ENCODE data around the gene NDST3.

Gene NDST3

GRCh38 chr4:118171381-118171780 lies 137.1 kb downstream of the NDST3 start:
- Histone ChIP-seq H3K4me1 (ENCODE audit: control insufficient read depth in 2 of 2, insufficient read depth in 1 of 2, low read depth in 1 of 2, low read length in 2 of 2) (peaks cover 0 to 2% of the 10 kb centered on the region in 2 donors), H3K23ac (ENCODE audit: low read depth, low read length, poor library complexity) (no peak overlapping the region), H4K91ac (ENCODE audit: low read depth, low read length, poor library complexity) (no peak overlapping the region), H4K8ac (ENCODE audit: low read depth, low read length) (no peak overlapping the region), H2BK5ac (ENCODE audit: low read length) (no peak overlapping the region), H2BK120ac (ENCODE audit: low read depth, low read length) (no peak overlapping the region), H2AFZ (ENCODE audit: low read length) (no peak overlapping the region), H3K18ac (ENCODE audit: low read length) (no peak overlapping the region), H2BK15ac (ENCODE audit: low read length) (no peak overlapping the region), H3K4me3 (ENCODE audit: low read length in 2 of 2) (no peak overlapping the region), H2AK5ac (ENCODE audit: low read depth, low read length) (no peak overlapping the region), H3K79me1 (ENCODE audit: low read depth, low read length) (no peaks in the 10 kb centered on the region), H3K4ac (ENCODE audit: low read length) (no peak overlapping the region), H3K4me2 (ENCODE audit: insufficient read depth, low read length, poor library complexity, severe bottlenecking) (no peak overlapping the region), H3K27me3 (ENCODE audit: control insufficient read depth in 3 of 3, insufficient read depth in 3 of 3, low read depth in 1 of 3, low read length in 3 of 3) (no peaks in the 10 kb centered on the region), H3K36me3 (replicated peaks in 1 of 2; ENCODE audit: control insufficient read depth in 2 of 2, insufficient read depth in 2 of 2, low read length in 2 of 2) (no peaks in the 10 kb centered on the region), H2BK12ac (ENCODE audit: low read length) (no peak overlapping the region), H3K9ac (ENCODE audit: low read depth, low read length, poor library complexity) (no peak overlapping the region), H3K14ac (ENCODE audit: low read length) (no peak overlapping the region), H3K9me3 (replicated peaks in 1 of 2; ENCODE audit: control insufficient read depth in 2 of 2, insufficient read depth in 1 of 2, low read depth in 1 of 2, low read length in 2 of 2) (no peaks in the 10 kb centered on the region), H3K27ac (replicated peaks; ENCODE audit: low read length) (no peak overlapping the region)
- no peak for DNase-seq (ENCODE audit: low spot score)
- WGBS, 2 donors (ENCODE audit: extremely low coverage in 2 of 2, insufficient read length in 2 of 2, insufficient replicate concordance in 1 of 2): no CpG with 5 or more reads among the region's 4 CpGs

- Histone ChIP-seq H4K91ac (ENCODE audit: low read depth, low read length, poor library complexity) (no peak overlapping the region), H3K27me3 (ENCODE audit: control insufficient read depth in 3 of 3, insufficient read depth in 3 of 3, low read depth in 1 of 3, low read length in 3 of 3) (no peaks in the 10 kb centered on the region), H3K4me2 (ENCODE audit: insufficient read depth, low read length, poor library complexity, severe bottlenecking) (no peak overlapping the region), H3K9me3 (replicated peaks in 1 of 2; ENCODE audit: control insufficient read depth in 2 of 2, insufficient read depth in 1 of 2, low read depth in 1 of 2, low read length in 2 of 2) (no peaks in the 10 kb centered on the region), H2AK5ac (ENCODE audit: low read depth, low read length) (no peak overlapping the region), H2BK12ac (ENCODE audit: low read length) (no peak overlapping the region), H3K23ac (ENCODE audit: low read depth, low read length, poor library complexity) (no peak overlapping the region), H3K4ac (ENCODE audit: low read length) (no peak overlapping the region), H3K14ac (ENCODE audit: low read length) (no peak overlapping the region), H2BK15ac (ENCODE audit: low read length) (no peak overlapping the region), H3K4me3 (ENCODE audit: low read length in 2 of 2) (no peak overlapping the region), H4K8ac (ENCODE audit: low read depth, low read length) (no peak overlapping the region), H2BK120ac (ENCODE audit: low read depth, low read length) (no peak overlapping the region), H2AFZ (ENCODE audit: low read length) (no peak overlapping the region), H3K36me3 (replicated peaks in 1 of 2; ENCODE audit: control insufficient read depth in 2 of 2, insufficient read depth in 2 of 2, low read length in 2 of 2) (no peaks in the 10 kb centered on the region), H2BK5ac (ENCODE audit: low read length) (no peak overlapping the region), H3K27ac (replicated peaks; ENCODE audit: low read length) (no peak overlapping the region), H3K9ac (ENCODE audit: low read depth, low read length, poor library complexity) (no peak overlapping the region), H3K4me1 (ENCODE audit: control insufficient read depth in 2 of 2, insufficient read depth in 1 of 2, low read depth in 1 of 2, low read length in 2 of 2) (peaks cover 0 to 2% of the 10 kb centered on the region in 2 donors), H3K18ac (ENCODE audit: low read length) (no peak overlapping the region), H3K79me1 (ENCODE audit: low read depth, low read length) (no peaks in the 10 kb centered on the region)
- DNase-seq (ENCODE audit: low spot score): no peak
These were observed 138.8 kb downstream of the NDST3 start for GRCh38 chr4:118173126-118173525.

- DNase-seq (ENCODE audit: low spot score): no peak
- H2BK120ac ChIP-seq (ENCODE audit: low read depth, low read length): no peak overlapping the region
- H3K9ac ChIP-seq (ENCODE audit: low read depth, low read length, poor library complexity): no peak overlapping the region
- H4K8ac ChIP-seq (ENCODE audit: low read depth, low read length): no peak overlapping the region
- H2BK15ac ChIP-seq (ENCODE audit: low read length): no peak overlapping the region
- WGBS, 2 donors (ENCODE audit: extremely low coverage in 2 of 2, insufficient read length in 2 of 2, insufficient replicate concordance in 1 of 2): no CpG with 5 or more reads among the region's 4 CpGs
- H3K4me3 ChIP-seq (ENCODE audit: low read length in 2 of 2): no peak overlapping the region
- no peak overlapping the region for H2BK12ac ChIP-seq (ENCODE audit: low read length)
- H3K9me3 ChIP-seq (replicated peaks in 1 of 2; ENCODE audit: control insufficient read depth in 2 of 2, insufficient read depth in 1 of 2, low read depth in 1 of 2, low read length in 2 of 2): no peaks in the 10 kb centered on the region
- no peak overlapping the region for H4K91ac ChIP-seq (ENCODE audit: low read depth, low read length, poor library complexity)
- no peak overlapping the region for H3K14ac ChIP-seq (ENCODE audit: low read length)
- H3K27me3 ChIP-seq (ENCODE audit: control insufficient read depth in 3 of 3, insufficient read depth in 3 of 3, low read depth in 1 of 3, low read length in 3 of 3): no peaks in the 10 kb centered on the region
- no peak overlapping the region for H2BK5ac ChIP-seq (ENCODE audit: low read length)
- H2AK5ac ChIP-seq (ENCODE audit: low read depth, low read length): no peak overlapping the region
- no peak overlapping the region for H3K4ac ChIP-seq (ENCODE audit: low read length)
- H3K23ac ChIP-seq (ENCODE audit: low read depth, low read length, poor library complexity): no peak overlapping the region
- no peak overlapping the region for H3K4me2 ChIP-seq (ENCODE audit: insufficient read depth, low read length, poor library complexity, severe bottlenecking)
- no peak overlapping the region for H2AFZ ChIP-seq (ENCODE audit: low read length)
- H3K4me1 ChIP-seq (ENCODE audit: control insufficient read depth in 2 of 2, insufficient read depth in 1 of 2, low read depth in 1 of 2, low read length in 2 of 2): peaks cover 0 to 2% of the 10 kb centered on the region in 2 donors
- no peak overlapping the region for H3K27ac ChIP-seq (replicated peaks; ENCODE audit: low read length)
- no peaks in the 10 kb centered on the region for H3K79me1 ChIP-seq (ENCODE audit: low read depth, low read length)
- H3K18ac ChIP-seq (ENCODE audit: low read length): no peak overlapping the region
- no peaks in the 10 kb centered on the region for H3K36me3 ChIP-seq (replicated peaks in 1 of 2; ENCODE audit: control insufficient read depth in 2 of 2, insufficient read depth in 2 of 2, low read length in 2 of 2)
These were observed 139.9 kb downstream of the NDST3 start for GRCh38 chr4:118173956-118174725.

GRCh38 chr4:118175506-118175905 lies 141.2 kb downstream of the NDST3 start:
- Histone ChIP-seq H2BK120ac (ENCODE audit: low read depth, low read length) (no peak overlapping the region), H2AK5ac (ENCODE audit: low read depth, low read length) (no peak overlapping the region), H3K4me2 (ENCODE audit: insufficient read depth, low read length, poor library complexity, severe bottlenecking) (no peak overlapping the region), H3K27me3 (ENCODE audit: control insufficient read depth in 3 of 3, insufficient read depth in 3 of 3, low read depth in 1 of 3, low read length in 3 of 3) (no peaks in the 10 kb centered on the region), H3K9me3 (replicated peaks in 1 of 2; ENCODE audit: control insufficient read depth in 2 of 2, insufficient read depth in 1 of 2, low read depth in 1 of 2, low read length in 2 of 2) (no peaks in the 10 kb centered on the region), H4K8ac (ENCODE audit: low read depth, low read length) (no peak overlapping the region), H2BK12ac (ENCODE audit: low read length) (no peak overlapping the region), H3K23ac (ENCODE audit: low read depth, low read length, poor library complexity) (no peak overlapping the region), H4K91ac (ENCODE audit: low read depth, low read length, poor library complexity) (no peak overlapping the region), H3K79me1 (ENCODE audit: low read depth, low read length) (no peaks in the 10 kb centered on the region), H2AFZ (ENCODE audit: low read length) (no peak overlapping the region), H3K27ac (replicated peaks; ENCODE audit: low read length) (no peak overlapping the region), H3K4ac (ENCODE audit: low read length) (no peak overlapping the region), H3K9ac (ENCODE audit: low read depth, low read length, poor library complexity) (no peak overlapping the region), H3K4me3 (ENCODE audit: low read length in 2 of 2) (no peak overlapping the region), H3K18ac (ENCODE audit: low read length) (no peak overlapping the region), H3K14ac (ENCODE audit: low read length) (no peak overlapping the region), H2BK5ac (ENCODE audit: low read length) (no peak overlapping the region), H3K36me3 (replicated peaks in 1 of 2; ENCODE audit: control insufficient read depth in 2 of 2, insufficient read depth in 2 of 2, low read length in 2 of 2) (no peaks in the 10 kb centered on the region), H3K4me1 (ENCODE audit: control insufficient read depth in 2 of 2, insufficient read depth in 1 of 2, low read depth in 1 of 2, low read length in 2 of 2) (peaks cover 0 to 2% of the 10 kb centered on the region in 2 donors), H2BK15ac (ENCODE audit: low read length) (no peak overlapping the region)
- no peak for DNase-seq (ENCODE audit: low spot score)
- no CpG with 5 or more reads among the region's 4 CpGs for WGBS, 2 donors (ENCODE audit: extremely low coverage in 2 of 2, insufficient read length in 2 of 2, insufficient replicate concordance in 1 of 2)
